OCI-LY7 (cell line): ENCODE results near the gene MACROD2. TPM values are rescaled to one million over a fixed set of nuclear protein-coding genes. Genes with fewer than 3 reads are reported as not detected.

Source experiments
- BruUV-seq: library from RNA; stranded (reverse); fragments of 400-500 nt; replicated peaks from 2 replicates; lab custom pipeline; 2021; lab: Mats Ljungman, UMichigan
- CTCF ChIA-PET: fragments of 300-600 bp; sonication (Branson Sonifier 250); formaldehyde crosslinking; loops from one replicate; lab custom pipeline; 2022; ENCODE audit warnings: antibody characterized with exemption; ENCODE audit not compliant: unreplicated experiment; lab: Charles Lee
- POLR2A ChIA-PET: fragments of 300-600 bp; sonication (Branson Sonifier 250); formaldehyde crosslinking; loops from one replicate; lab custom pipeline; 2022; ENCODE audit warnings: antibody characterized with exemption; lab: Charles Lee
- DNase-seq: peaks from one replicate; pipeline ENCODE4 v3.0.0-alpha.2; 2015; ENCODE audit warnings: low spot score
- H2AFZ ChIP-seq: fragments of 200-600 bp; sonication (generic), shearing (Covaris generic); 2 replicates; pipeline ENCODE4 v1.6.1; 2014; ENCODE audit warnings: mild to moderate bottlenecking, antibody characterized with exemption, low read length, moderate library complexity
- H3K27ac ChIP-seq: fragments of 200-600 bp; sonication (generic); 2 replicates; pipeline ENCODE4 v1.5.1; 2014; ENCODE audit warnings: mixed run types, low read depth, mild to moderate bottlenecking, moderate library complexity, low read length, inconsistent platforms; ENCODE audit not compliant: poor library complexity, severe bottlenecking
- H3K36me3 ChIP-seq: fragments of 200-600 bp; sonication (generic); 2 replicates; pipeline ENCODE4 v1.6.1; 2014; ENCODE audit warnings: mild to moderate bottlenecking, antibody characterized with exemption, low read length, moderate library complexity, mixed read lengths; ENCODE audit not compliant: insufficient read depth
- H3K4me1 ChIP-seq: fragments of 200-600 bp; sonication (generic); 2 replicates; pipeline ENCODE4 v1.5.1; 2014; ENCODE audit warnings: mild to moderate bottlenecking, low read length; ENCODE audit not compliant: insufficient read depth, poor library complexity, severe bottlenecking
- H3K4me2 ChIP-seq: fragments of 200-600 bp; sonication (generic); 2 replicates; pipeline ENCODE4 v1.6.1; 2014; ENCODE audit warnings: mild to moderate bottlenecking, low read length
- H3K4me3 ChIP-seq: fragments of 200-600 bp; sonication (generic); 2 replicates; pipeline ENCODE4 v1.5.1; 2014; ENCODE audit warnings: mild to moderate bottlenecking, low read depth, low read length; ENCODE audit not compliant: poor library complexity, severe bottlenecking
- H3K79me2 ChIP-seq: fragments of 200-600 bp; sonication (generic); 2 replicates; pipeline ENCODE4 v1.6.1; 2016; ENCODE audit warnings: low read depth, mild to moderate bottlenecking, low read length, moderate library complexity, mixed read lengths; ENCODE audit not compliant: insufficient read depth
- H3K9me2 ChIP-seq: fragments of 200-600 bp; sonication (generic); 2 replicates; pipeline ENCODE4 v1.6.1; 2016; ENCODE audit warnings: mild to moderate bottlenecking, low read length, mixed read lengths; ENCODE audit not compliant: insufficient read depth
- H3K9me3 ChIP-seq: fragments of 200-600 bp; sonication (generic); 2 replicates; pipeline ENCODE4 v1.6.1; 2014; ENCODE audit warnings: mild to moderate bottlenecking, mixed run types, low read length, mixed read lengths
- H4K20me1 ChIP-seq: fragments of 200-600 bp; sonication (generic); 2 replicates; pipeline ENCODE4 v1.6.1; 2014; ENCODE audit warnings: mild to moderate bottlenecking, antibody characterized with exemption, low read length, moderate library complexity, mixed read lengths; ENCODE audit not compliant: insufficient read depth
- CTCF ChIP-seq: fragments of 200-600 bp; sonication (generic); conservative IDR thresholded peaks from 2 replicates; pipeline ENCODE4 v1.5.1; 2014; ENCODE audit warnings: mild to moderate bottlenecking, antibody characterized with exemption, low read length, moderate library complexity, mixed read lengths
- EZH2phosphoT487 ChIP-seq: fragments of 200-600 bp; sonication (generic); IDR thresholded peaks from 2 replicates; pipeline ENCODE4 v1.6.1; 2018; ENCODE audit warnings: low read depth, borderline replicate concordance, mild to moderate bottlenecking, mixed run types, antibody characterized with exemption, low read length, moderate library complexity, mixed read lengths
- intact Hi-C: fragments of 100-400 bp; cut with micrococcal nuclease; formaldehyde crosslinking; loops from one replicate; pipeline ENCODE4 v1.10.0; 2022; ENCODE audit not compliant: unreplicated experiment
- total RNA-seq, 2 experiments: library from RNA; depleted of rRNA in 1 of 2; stranded (reverse); fragments of >200 nt in 1 of 2; shearing (Covaris generic) in 1 of 2; gene quantifications; 2 replicates each; pipeline ENCODE4 v1.2.3, GENCODE V29; 2014 to 2022

The MACROD2 gene
- total RNA-seq, 2 experiments from 2014 or later = 0.09 to 4.5 TPM

- BruUV-seq = no TSS peak
- Histone ChIP-seq H3K4me2 (no peak overlapping the region), H3K9me2 (no peaks in the 10 kb centered on the region), H3K79me2 (no peaks in the 10 kb centered on the region), H3K9me3 (no peaks in the 10 kb centered on the region), H2AFZ (no peak overlapping the region), H3K4me3 (no peak overlapping the region), H4K20me1 (no peaks in the 10 kb centered on the region), H3K36me3 (no peaks in the 10 kb centered on the region), H3K27ac (no peak overlapping the region), H3K4me1 (no peaks in the 10 kb centered on the region)
- no peak for DNase-seq
- ChIA-PET POLR2A (interaction anchor here (0.7 to 1.0 kb wide), 2 partner anchors 25 to 1337 kb away, joined by 3 read pairs; no protein-coding TSS in a partner anchor), CTCF (no interaction called here)
- peak; percentile 36 for TF ChIP-seq CTCF
- TF ChIP-seq EZH2phosphoT487 = no peak
- intact Hi-C loops = no loop called here
Measured at GRCh38 chr20:15265581-15266309, 1270.4 kb downstream of the MACROD2 start.

GRCh38 chr20:15267935-15268334 lies 1272.6 kb downstream of the MACROD2 start:
- no peak overlapping the region for H2AFZ ChIP-seq
- no peaks in the 10 kb centered on the region for H3K9me3 ChIP-seq
- no peaks in the 10 kb centered on the region for H3K4me1 ChIP-seq
- TF ChIP-seq CTCF (no peak), EZH2phosphoT487 (no peak)
- no peak overlapping the region for H3K27ac ChIP-seq
- no peak for DNase-seq
- no peaks in the 10 kb centered on the region for H3K9me2 ChIP-seq
- CTCF ChIA-PET = no interaction called here
- H3K79me2 ChIP-seq = no peaks in the 10 kb centered on the region
- intact Hi-C loops = no loop called here
- no TSS peak for BruUV-seq
- POLR2A ChIA-PET = no interaction called here
- no peak overlapping the region for H3K4me2 ChIP-seq
- no peaks in the 10 kb centered on the region for H3K36me3 ChIP-seq
- H3K4me3 ChIP-seq = no peak overlapping the region
- no peaks in the 10 kb centered on the region for H4K20me1 ChIP-seq

- ChIA-PET POLR2A (interaction anchor here (0.9 kb wide), 1 partner anchor 184 kb away, joined by 3 read pairs; no protein-coding TSS in a partner anchor), CTCF (no interaction called here)
- Histone ChIP-seq H3K4me2 (no peak overlapping the region), H3K79me2 (no peaks in the 10 kb centered on the region), H3K9me3 (no peaks in the 10 kb centered on the region), H3K36me3 (no peaks in the 10 kb centered on the region), H3K27ac (no peak overlapping the region), H3K4me1 (no peaks in the 10 kb centered on the region), H4K20me1 (no peaks in the 10 kb centered on the region), H3K4me3 (no peak overlapping the region), H2AFZ (no peak overlapping the region), H3K9me2 (no peaks in the 10 kb centered on the region)
- BruUV-seq = no TSS peak
- no peak for DNase-seq
- TF ChIP-seq EZH2phosphoT487 (no peak), CTCF (no peak)
- intact Hi-C loops = no loop called here
Measured at GRCh38 chr20:15278041-15278440, 1282.7 kb downstream of the MACROD2 start.
